CD4-positive, alpha-beta memory T cell (primary cell): ENCODE results near the gene CACNA1C. TPM values are rescaled to one million over a fixed set of nuclear protein-coding genes. Genes with fewer than 3 reads are reported as not detected.

ENCODE experiments used
- CTCF ChIA-PET: fragments of 350-600 bp; sonication (Branson Sonifier 250); formaldehyde crosslinking; loops from one replicate; lab custom pipeline; 2021; ENCODE audit warnings: inconsistent platforms; ENCODE audit not compliant: partially characterized antibody; lab: Charles Lee
- POLR2A ChIA-PET: fragments of 350-600 bp; sonication (Branson Sonifier 250); formaldehyde crosslinking; loops from one replicate; lab custom pipeline; 2021; ENCODE audit not compliant: partially characterized antibody; lab: Charles Lee
- DNase-seq, 5 donors: peaks; one replicate each; pipeline versions ENCODE4 v3.0.0 to v3.0.0-alpha.2; 2020 to 2022; ENCODE audit warnings: mixed read lengths in 1 of 5
- H3K27ac ChIP-seq: one replicate; pipeline ENCODE4 v1.7.0; 2013; ENCODE audit warnings: low read depth, low read length
- H3K27me3 ChIP-seq: 2 replicates; pipeline ENCODE4 v1.7.0; 2013; ENCODE audit warnings: mild to moderate bottlenecking, low read length, moderate library complexity; ENCODE audit not compliant: insufficient read depth
- H3K36me3 ChIP-seq: 2 replicates; pipeline ENCODE4 v1.7.0; 2013; ENCODE audit warnings: mild to moderate bottlenecking, low read length, moderate library complexity; ENCODE audit not compliant: insufficient read depth
- H3K4me1 ChIP-seq: 2 replicates; pipeline ENCODE4 v1.7.0; 2013; ENCODE audit warnings: mild to moderate bottlenecking, low read length, moderate library complexity; ENCODE audit not compliant: insufficient read depth
- H3K4me3 ChIP-seq, 2 donors: one replicate each; pipeline ENCODE4 v1.7.0; 2013; ENCODE audit warnings: low read length in 2 of 2, mild to moderate bottlenecking in 1 of 2
- H3K9me3 ChIP-seq, 2 donors: one replicate each; pipeline ENCODE4 v1.7.0; 2013; ENCODE audit warnings: low read length in 2 of 2, control low read depth in 1 of 2; ENCODE audit not compliant: control insufficient read depth in 1 of 2
- H3K27ac Mint-ChIP-seq, 7 donors: one replicate each; pipeline ENCODE4 v1.8.0; 2020 to 2021; ENCODE audit warnings: mixed read lengths in 7 of 7, mild to moderate bottlenecking in 6 of 7, inconsistent platforms in 3 of 7, moderate library complexity in 3 of 7
- H3K27me3 Mint-ChIP-seq, 2 donors: one replicate each; pipeline ENCODE4 v1.8.0; 2020 to 2021; ENCODE audit warnings: mixed read lengths in 2 of 2
- H3K36me3 Mint-ChIP-seq, 2 donors: one replicate each; pipeline ENCODE4 v1.8.0; 2020 to 2021; ENCODE audit warnings: mixed read lengths in 2 of 2, inconsistent platforms in 1 of 2, mild to moderate bottlenecking in 1 of 2
- H3K4me1 Mint-ChIP-seq, 4 donors: one replicate each; pipeline ENCODE4 v1.8.0; 2020 to 2021; ENCODE audit warnings: mixed read lengths in 4 of 4, mild to moderate bottlenecking in 1 of 4
- H3K4me3 Mint-ChIP-seq, 8 donors: one replicate each; pipeline ENCODE4 v1.8.0; 2020 to 2021; ENCODE audit warnings: mixed read lengths in 8 of 8, mild to moderate bottlenecking in 7 of 8, moderate library complexity in 6 of 8, inconsistent platforms in 3 of 8
- H3K9me3 Mint-ChIP-seq, 8 donors: one replicate each; pipeline ENCODE4 v1.8.0; 2020 to 2021; ENCODE audit warnings: mixed read lengths in 8 of 8, mild to moderate bottlenecking in 5 of 8, inconsistent platforms in 3 of 8, moderate library complexity in 1 of 8
- intact Hi-C: fragments of 100-400 bp; cut with micrococcal nuclease; formaldehyde crosslinking; loops from one replicate; pipeline ENCODE4 v1.15.1; 2023
- polyA plus RNA-seq, 2 donors: library from polyadenylated mRNA; unstranded; fragments of 300-500 nt; fragmentation: Illumina TruSeq; gene quantifications; one replicate each; pipeline ENCODE4 v1.2.3, GENCODE V29; 2021
- total RNA-seq, 2 experiments: library from RNA; stranded (reverse); gene quantifications; one replicate each; pipeline ENCODE4 v1.2.3, GENCODE V29; 2021

The CACNA1C gene
- total and polyA plus RNA-seq, 4 experiments from 2014 or later = 0.05 to 0.21 (median 0.07) TPM

GRCh38 chr12:2256915-2257314, 204.1 kb downstream of the CACNA1C start:
- no peak for DNase-seq
- no peak overlapping the region for H3K27ac Mint-ChIP-seq
- no peak overlapping the region for H3K27ac ChIP-seq
- H3K36me3 Mint-ChIP-seq = no peaks in the 10 kb centered on the region
- peaks cover 0 to 6% (median 1%) of the 10 kb centered on the region in 8 donors for H3K9me3 Mint-ChIP-seq
- no peaks in the 10 kb centered on the region for H3K36me3 ChIP-seq
- H3K4me1 ChIP-seq = no peaks in the 10 kb centered on the region
- ChIA-PET CTCF (no interaction called here), POLR2A (no interaction called here)
- no peaks in the 10 kb centered on the region for H3K4me1 Mint-ChIP-seq
- no peaks in the 10 kb centered on the region for H3K27me3 ChIP-seq
- no peaks in the 10 kb centered on the region for H3K9me3 ChIP-seq
- peaks cover 0 to 3% of the 10 kb centered on the region in 2 donors for H3K27me3 Mint-ChIP-seq
- intact Hi-C loops = no loop called here
- H3K4me3 ChIP-seq = no peak overlapping the region
- no peak overlapping the region for H3K4me3 Mint-ChIP-seq

DNA sequence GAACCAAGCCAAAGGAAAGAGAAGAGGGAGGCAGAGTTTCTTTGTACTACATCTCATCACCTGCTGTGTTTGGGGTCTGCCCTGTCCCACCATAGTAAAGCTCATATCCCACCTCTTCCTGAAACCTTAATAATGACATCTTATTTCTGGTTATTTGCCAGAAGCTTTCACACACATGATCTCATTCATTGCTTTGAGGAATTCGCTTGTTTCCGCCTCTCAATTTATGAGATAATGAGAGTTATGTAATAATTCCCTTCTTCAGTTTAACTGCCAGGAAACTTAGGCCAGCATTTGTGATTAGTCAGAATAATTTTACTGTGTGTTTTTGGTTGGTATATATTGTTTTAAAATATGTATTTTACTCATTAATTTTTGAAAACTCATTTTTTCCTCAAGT, 205.2 kb downstream of the CACNA1C start:
- intact Hi-C loops = no loop called here
- H3K9me3 Mint-ChIP-seq = peaks cover 0 to 6% (median 1%) of the 10 kb centered on the region in 8 donors
- CTCF ChIA-PET = no interaction called here
- no peaks in the 10 kb centered on the region for H3K27me3 ChIP-seq
- H3K4me3 Mint-ChIP-seq = no peak overlapping the region
- H3K4me3 ChIP-seq = no peak overlapping the region
- peaks cover 0 to 3% of the 10 kb centered on the region in 2 donors for H3K27me3 Mint-ChIP-seq
- no peaks in the 10 kb centered on the region for H3K36me3 ChIP-seq
- H3K9me3 ChIP-seq = no peaks in the 10 kb centered on the region
- H3K27ac ChIP-seq = no peak overlapping the region
- H3K27ac Mint-ChIP-seq = no peak overlapping the region
- POLR2A ChIA-PET = no interaction called here
- DNase-seq = no peak
- H3K36me3 Mint-ChIP-seq = no peaks in the 10 kb centered on the region
- no peaks in the 10 kb centered on the region for H3K4me1 Mint-ChIP-seq
- H3K4me1 ChIP-seq = no peaks in the 10 kb centered on the region

- H3K9me3 Mint-ChIP-seq = peaks cover 0 to 6% (median 1%) of the 10 kb centered on the region in 8 donors
- no peak for DNase-seq
- no peak overlapping the region for H3K4me3 Mint-ChIP-seq
- CTCF ChIA-PET = no interaction called here
- H3K9me3 ChIP-seq = no peaks in the 10 kb centered on the region
- no peaks in the 10 kb centered on the region for H3K4me1 ChIP-seq
- no peaks in the 10 kb centered on the region for H3K4me1 Mint-ChIP-seq
- H3K27me3 ChIP-seq = no peaks in the 10 kb centered on the region
- H3K27ac Mint-ChIP-seq = no peak overlapping the region
- POLR2A ChIA-PET = no interaction called here
- no peak overlapping the region for H3K27ac ChIP-seq
- H3K4me3 ChIP-seq = no peak overlapping the region
- no peaks in the 10 kb centered on the region for H3K36me3 ChIP-seq
- peaks cover 0 to 3% of the 10 kb centered on the region in 2 donors for H3K27me3 Mint-ChIP-seq
- intact Hi-C loops = no loop called here
- no peaks in the 10 kb centered on the region for H3K36me3 Mint-ChIP-seq
These were observed 206.6 kb downstream of the CACNA1C start for GRCh38 chr12:2259369-2259768.

- Histone ChIP-seq H3K27me3 (no peaks in the 10 kb centered on the region), H3K9me3 (no peaks in the 10 kb centered on the region), H3K4me1 (no peaks in the 10 kb centered on the region), H3K4me3 (no peak overlapping the region), H3K36me3 (no peaks in the 10 kb centered on the region), H3K27ac (no peak overlapping the region)
- Mint-ChIP-seq H3K4me1 (no peaks in the 10 kb centered on the region), H3K27me3 (peaks cover 0 to 3% of the 10 kb centered on the region in 2 donors), H3K36me3 (no peaks in the 10 kb centered on the region), H3K9me3 (peaks cover 0 to 6% (median 1%) of the 10 kb centered on the region in 8 donors), H3K4me3 (no peak overlapping the region), H3K27ac (no peak overlapping the region)
- POLR2A ChIA-PET = no interaction called here
- CTCF ChIA-PET = no interaction called here
- no peak for DNase-seq
- intact Hi-C loops = no loop called here
These were observed 207.7 kb downstream of the CACNA1C start for GRCh38 chr12:2260441-2260840.

DNA sequence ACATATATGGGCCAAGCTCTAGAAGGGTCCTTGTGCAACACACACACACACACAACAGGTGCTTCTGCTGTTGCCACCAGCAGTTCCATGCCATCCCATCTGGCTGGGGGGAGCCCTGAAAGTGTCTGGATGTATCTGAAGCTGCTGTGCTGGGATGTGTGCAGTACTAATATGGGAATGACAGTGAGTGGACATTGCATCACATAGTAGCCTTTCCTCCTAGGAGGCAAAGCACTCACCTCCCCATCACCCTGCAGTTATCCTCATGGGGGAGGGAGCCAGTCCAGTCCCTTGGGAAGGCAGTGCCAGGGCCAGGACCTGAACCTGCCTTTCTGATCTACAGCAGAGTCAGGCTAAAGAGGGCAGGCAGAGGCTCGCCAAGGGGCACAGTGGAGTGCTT, 208.9 kb downstream of the CACNA1C start:
- no peaks in the 10 kb centered on the region for H3K4me1 Mint-ChIP-seq
- Histone ChIP-seq H3K36me3 (no peaks in the 10 kb centered on the region), H3K27me3 (no peaks in the 10 kb centered on the region), H3K27ac (no peak overlapping the region), H3K9me3 (no peaks in the 10 kb centered on the region), H3K4me1 (no peaks in the 10 kb centered on the region), H3K4me3 (no peak overlapping the region)
- H3K4me3 Mint-ChIP-seq = no peak overlapping the region
- no peaks in the 10 kb centered on the region for H3K36me3 Mint-ChIP-seq
- CTCF ChIA-PET = no interaction called here
- peaks cover under 1 to 6% of the 10 kb centered on the region in 2 donors for H3K27me3 Mint-ChIP-seq
- no peaks in the 10 kb centered on the region for H3K9me3 Mint-ChIP-seq
- POLR2A ChIA-PET = no interaction called here
- H3K27ac Mint-ChIP-seq = no peak overlapping the region
- intact Hi-C loops = no loop called here
- no peak for DNase-seq

DNA sequence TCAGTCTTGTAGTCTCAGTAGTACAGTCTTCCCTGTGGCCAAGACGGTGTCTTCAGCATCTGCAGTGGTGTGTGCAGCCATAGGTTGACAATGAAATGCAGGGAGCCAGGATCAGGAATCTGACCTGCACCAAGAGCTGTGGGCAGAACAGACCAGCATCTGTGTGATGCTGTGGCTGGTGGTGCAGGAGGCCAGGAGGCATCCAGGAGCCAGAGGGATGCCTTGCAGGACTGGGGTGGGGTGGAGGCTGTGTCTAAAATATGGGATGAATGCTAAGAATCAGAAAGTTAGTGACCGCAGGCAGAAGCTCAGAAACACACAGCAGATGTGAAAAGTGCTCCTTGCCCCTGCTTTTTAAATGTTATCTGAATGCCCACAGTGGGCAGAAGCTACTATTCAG, 209.7 kb downstream of the CACNA1C start:
- Mint-ChIP-seq H3K27ac (no peak overlapping the region), H3K9me3 (no peaks in the 10 kb centered on the region), H3K4me1 (no peaks in the 10 kb centered on the region), H3K27me3 (peaks cover 3 to 6% of the 10 kb centered on the region in 2 donors), H3K36me3 (no peaks in the 10 kb centered on the region), H3K4me3 (no peak overlapping the region)
- Histone ChIP-seq H3K4me1 (no peaks in the 10 kb centered on the region), H3K9me3 (no peaks in the 10 kb centered on the region), H3K27ac (no peak overlapping the region), H3K36me3 (no peaks in the 10 kb centered on the region), H3K4me3 (no peak overlapping the region), H3K27me3 (no peaks in the 10 kb centered on the region)
- DNase-seq = no peak
- CTCF ChIA-PET = no interaction called here
- POLR2A ChIA-PET = no interaction called here
- intact Hi-C loops = no loop called here

DNA sequence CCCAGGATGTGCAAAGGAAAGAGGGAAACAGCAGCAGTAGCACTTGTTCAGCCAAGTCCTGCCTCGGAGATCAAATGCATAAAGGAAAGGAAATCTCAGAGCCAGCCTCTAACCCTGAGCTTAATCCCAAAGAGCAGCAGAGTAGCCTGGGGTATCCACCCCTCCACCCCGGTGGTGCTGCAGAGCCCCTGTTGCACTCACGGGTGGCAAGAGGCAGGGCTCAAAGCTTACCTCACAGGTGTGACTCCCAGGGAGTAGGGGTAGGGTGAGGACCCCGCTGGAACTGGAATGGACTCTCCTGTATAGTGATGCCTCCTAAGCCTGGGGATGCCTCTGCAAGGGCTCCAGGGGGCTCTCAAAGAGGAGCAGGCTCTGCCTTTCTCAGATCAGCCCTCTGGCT, 211.1 kb downstream of the CACNA1C start:
- no peaks in the 10 kb centered on the region for H3K9me3 ChIP-seq
- H3K27me3 ChIP-seq = no peaks in the 10 kb centered on the region
- no peak overlapping the region for H3K27ac ChIP-seq
- no peak overlapping the region for H3K27ac Mint-ChIP-seq
- H3K4me1 Mint-ChIP-seq = no peaks in the 10 kb centered on the region
- H3K4me3 Mint-ChIP-seq = no peak overlapping the region
- ChIA-PET POLR2A (no interaction called here), CTCF (no interaction called here)
- no peak overlapping the region for H3K4me3 ChIP-seq
- no peak for DNase-seq
- intact Hi-C loops = no loop called here
- no peaks in the 10 kb centered on the region for H3K4me1 ChIP-seq
- H3K27me3 Mint-ChIP-seq = peaks cover 3 to 6% of the 10 kb centered on the region in 2 donors
- no peaks in the 10 kb centered on the region for H3K9me3 Mint-ChIP-seq
- H3K36me3 Mint-ChIP-seq = no peaks in the 10 kb centered on the region
- H3K36me3 ChIP-seq = no peaks in the 10 kb centered on the region

GRCh38 chr12:2264651-2265232, 212.0 kb downstream of the CACNA1C start:
- H3K9me3 ChIP-seq = no peaks in the 10 kb centered on the region
- Mint-ChIP-seq H3K9me3 (no peaks in the 10 kb centered on the region), H3K4me3 (no peak overlapping the region), H3K27ac (no peak overlapping the region), H3K27me3 (peaks cover 5 to 6% of the 10 kb centered on the region in 2 donors), H3K36me3 (no peaks in the 10 kb centered on the region), H3K4me1 (no peaks in the 10 kb centered on the region)
- H3K27me3 ChIP-seq = no peaks in the 10 kb centered on the region
- CTCF ChIA-PET = no interaction called here
- intact Hi-C loops = no loop called here
- H3K4me3 ChIP-seq = no peak overlapping the region
- H3K27ac ChIP-seq = no peak overlapping the region
- no peaks in the 10 kb centered on the region for H3K36me3 ChIP-seq
- H3K4me1 ChIP-seq = no peaks in the 10 kb centered on the region
- no peak for DNase-seq
- POLR2A ChIA-PET = no interaction called here
